Effector memory CD4-positive, alpha-beta T cell (primary cell): ENCODE results near the gene ARHGAP28.

ENCODE experiments used
- DNase-seq, 3 donors: peaks; one replicate each; pipeline ENCODE4 v3.0.0-alpha.2; 2020
- H3K27ac ChIP-seq: 2 replicates; pipeline ENCODE4 v1.7.0; 2013; ENCODE audit warnings: mild to moderate bottlenecking, low read length, moderate library complexity; ENCODE audit not compliant: insufficient read depth, poor library complexity, severe bottlenecking
- H3K27me3 ChIP-seq: replicated peaks from 2 replicates; pipeline ENCODE4 v1.7.0; 2013; ENCODE audit warnings: mild to moderate bottlenecking, low read length; ENCODE audit not compliant: insufficient read depth, control insufficient read depth, poor library complexity, severe bottlenecking
- H3K36me3 ChIP-seq: 2 replicates; pipeline ENCODE4 v1.7.0; 2013; ENCODE audit warnings: mild to moderate bottlenecking, low read length, moderate library complexity; ENCODE audit not compliant: control insufficient read depth, insufficient read depth
- H3K4me1 ChIP-seq: 2 replicates; pipeline ENCODE4 v1.7.0; 2013; ENCODE audit warnings: low read length, mild to moderate bottlenecking; ENCODE audit not compliant: control insufficient read depth, insufficient read depth, poor library complexity, severe bottlenecking
- H3K4me3 ChIP-seq: 2 replicates; pipeline ENCODE4 v1.7.0; 2013; ENCODE audit warnings: low read length, low read depth, mild to moderate bottlenecking; ENCODE audit not compliant: insufficient read depth, poor library complexity, severe bottlenecking
- H3K9me3 ChIP-seq: 2 replicates; pipeline ENCODE4 v1.7.0; 2013; ENCODE audit warnings: mild to moderate bottlenecking, low read length, moderate library complexity; ENCODE audit not compliant: control insufficient read depth

The ARHGAP28 gene

GRCh38 chr18:6876641-6877041 is 147.1 kb downstream of the ARHGAP28 start:
- H3K4me1 ChIP-seq, result no peaks in the 10 kb centered on the region
- no peak overlapping the region for H3K4me3 ChIP-seq
- no peaks in the 10 kb centered on the region for H3K9me3 ChIP-seq
- no peaks in the 10 kb centered on the region for H3K27me3 ChIP-seq
- H3K27ac ChIP-seq, result no peak overlapping the region
- DNase-seq, result no peak
- no peaks in the 10 kb centered on the region for H3K36me3 ChIP-seq

DNA sequence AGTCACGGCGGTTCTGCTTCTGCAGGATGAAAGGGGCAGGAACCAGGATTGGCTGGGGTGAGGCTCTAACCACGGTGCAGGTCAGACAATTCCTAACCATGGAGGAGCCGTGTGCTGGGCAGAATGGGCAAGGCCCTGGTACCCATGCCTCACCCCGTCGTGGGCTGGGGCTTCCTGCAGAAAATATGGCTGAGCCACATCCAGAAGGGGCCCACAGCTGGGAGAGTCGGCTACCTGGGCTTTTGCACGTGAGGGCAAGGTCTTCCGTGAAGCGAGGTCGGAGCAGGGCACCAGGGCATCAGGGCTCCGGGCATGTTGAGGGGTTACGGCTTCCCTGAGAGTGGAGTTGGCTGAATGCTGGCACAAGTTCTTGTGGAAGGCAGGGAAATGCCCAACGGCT is 147.8 kb downstream of the ARHGAP28 start:
- DNase-seq, result no peak
- no peaks in the 10 kb centered on the region for H3K36me3 ChIP-seq
- H3K4me3 ChIP-seq, result no peak overlapping the region
- no peaks in the 10 kb centered on the region for H3K9me3 ChIP-seq
- no peaks in the 10 kb centered on the region for H3K27me3 ChIP-seq
- H3K27ac ChIP-seq, result no peak overlapping the region
- no peaks in the 10 kb centered on the region for H3K4me1 ChIP-seq

DNA sequence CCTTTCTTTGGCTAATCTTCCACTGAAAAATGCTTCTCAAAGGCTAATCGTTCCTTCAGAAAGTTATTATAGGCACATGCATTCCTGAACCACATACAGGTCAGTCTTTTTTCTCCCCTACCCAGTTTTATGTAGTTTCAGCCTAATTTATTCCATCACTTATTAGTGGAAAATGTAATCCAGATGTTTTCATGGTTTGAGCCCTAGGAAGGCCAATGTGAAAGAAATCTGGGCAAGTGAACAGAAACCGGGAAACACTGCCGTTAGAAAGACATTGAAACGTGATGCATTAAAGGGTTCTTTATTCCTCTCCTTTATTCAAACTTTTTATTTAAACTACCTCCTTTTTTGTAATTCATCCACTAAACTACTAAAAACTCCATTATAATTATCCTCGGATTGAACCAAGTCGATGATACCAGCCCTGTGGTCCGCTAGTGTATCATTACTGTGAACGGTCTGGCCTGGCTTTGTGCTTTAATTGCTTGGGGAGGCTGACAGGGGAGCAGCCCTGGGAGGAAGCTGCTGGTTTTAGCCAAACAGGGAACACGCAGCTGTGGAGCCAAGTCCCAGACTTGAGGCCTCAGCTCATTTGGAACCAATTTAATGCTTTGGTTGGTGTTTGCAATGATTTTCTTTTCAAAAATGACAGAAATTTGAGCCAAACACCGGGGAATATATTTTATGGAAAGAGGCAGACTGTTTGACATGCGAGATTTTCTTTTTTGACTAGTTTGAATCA is 149.2 kb downstream of the ARHGAP28 start:
- no peak for DNase-seq
- no peaks in the 10 kb centered on the region for H3K27me3 ChIP-seq
- H3K27ac ChIP-seq, result no peak overlapping the region
- H3K36me3 ChIP-seq, result no peaks in the 10 kb centered on the region
- no peaks in the 10 kb centered on the region for H3K9me3 ChIP-seq
- H3K4me1 ChIP-seq, result no peaks in the 10 kb centered on the region
- H3K4me3 ChIP-seq, result no peak overlapping the region

GRCh38 chr18:6879508-6880195 is 150.1 kb downstream of the ARHGAP28 start:
- no peaks in the 10 kb centered on the region for H3K9me3 ChIP-seq
- H3K4me3 ChIP-seq, result no peak overlapping the region
- no peaks in the 10 kb centered on the region for H3K36me3 ChIP-seq
- H3K4me1 ChIP-seq, result no peaks in the 10 kb centered on the region
- H3K27me3 ChIP-seq, result no peaks in the 10 kb centered on the region
- H3K27ac ChIP-seq, result no peak overlapping the region
- no peak for DNase-seq

DNA sequence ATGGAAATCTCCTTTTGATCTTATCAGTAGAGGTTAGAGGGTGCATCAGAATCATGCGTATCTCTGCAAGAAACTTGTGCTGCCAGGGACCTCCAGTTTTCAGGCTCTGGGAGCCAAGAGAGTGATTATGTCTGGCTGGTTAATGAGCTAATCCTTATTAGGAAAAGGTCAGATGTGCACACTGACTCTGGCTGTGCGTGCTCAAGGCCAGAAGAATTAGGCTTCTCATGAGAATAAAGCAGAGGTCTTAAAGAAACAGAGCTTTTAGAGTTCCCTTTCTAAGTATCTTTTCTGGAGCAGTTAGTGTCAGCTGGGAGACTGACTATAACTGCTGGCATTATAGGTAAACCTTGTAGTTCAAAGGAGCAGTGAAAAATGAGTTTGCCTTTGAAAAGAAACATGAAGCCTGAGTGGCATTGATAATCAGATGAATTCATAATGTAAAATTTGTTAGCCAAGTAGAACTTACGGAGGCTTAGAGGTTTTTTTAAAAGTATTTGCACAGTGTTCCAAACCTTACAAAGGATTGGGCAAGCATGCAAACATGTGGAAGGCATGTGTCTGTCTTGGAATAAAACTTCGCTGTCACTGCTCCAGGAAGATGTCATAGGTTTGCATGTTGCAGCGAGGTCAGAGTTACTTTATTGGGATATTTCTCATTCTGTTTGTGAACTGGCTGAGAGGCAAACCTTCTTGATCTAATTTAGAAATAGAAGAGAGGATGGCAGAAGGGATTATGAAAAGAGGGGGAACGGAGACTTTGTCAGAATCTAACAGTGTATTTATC is 151.7 kb downstream of the ARHGAP28 start:
- Histone ChIP-seq H3K27me3 (no peaks in the 10 kb centered on the region), H3K27ac (no peak overlapping the region), H3K36me3 (no peaks in the 10 kb centered on the region), H3K9me3 (no peaks in the 10 kb centered on the region), H3K4me3 (no peak overlapping the region), H3K4me1 (no peaks in the 10 kb centered on the region)
- DNase-seq, result no peak

GRCh38 chr18:6882401-6882800 is 152.9 kb downstream of the ARHGAP28 start:
- Histone ChIP-seq H3K27ac (no peak overlapping the region), H3K4me3 (no peak overlapping the region)
- no peak for DNase-seq

DNA sequence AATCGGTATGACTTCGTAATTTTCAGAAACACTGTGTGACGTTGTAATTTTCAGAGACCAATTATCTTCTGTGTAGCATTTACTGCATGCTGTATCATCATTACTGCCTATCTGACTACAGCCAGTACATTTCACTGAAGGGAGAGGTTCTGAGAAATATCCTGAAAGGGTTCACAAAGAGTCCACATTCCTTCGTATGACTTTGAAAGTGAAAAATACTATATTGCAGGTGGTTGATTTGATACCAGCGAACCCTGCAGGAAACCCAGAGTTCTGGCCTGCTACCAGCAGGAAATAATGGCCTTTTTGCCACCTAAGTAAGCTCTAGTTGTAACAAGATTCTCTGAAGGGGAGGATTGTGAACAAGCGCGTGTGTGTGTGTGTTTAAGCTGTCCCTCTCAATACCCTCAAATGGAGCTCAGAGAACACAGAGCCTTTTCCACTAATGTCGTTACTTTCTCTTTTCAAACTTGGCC is 155.5 kb downstream of the ARHGAP28 start:
- no peak overlapping the region for H3K4me3 ChIP-seq
- no peaks in the 10 kb centered on the region for H3K36me3 ChIP-seq
- H3K4me1 ChIP-seq, result no peaks in the 10 kb centered on the region
- no peaks in the 10 kb centered on the region for H3K27me3 ChIP-seq
- no peak for DNase-seq
- H3K27ac ChIP-seq, result no peak overlapping the region
- no peaks in the 10 kb centered on the region for H3K9me3 ChIP-seq

More at GRCh38 chr18:6882401-6882800, 152.9 kb downstream of the ARHGAP28 start:
- Histone ChIP-seq H3K27me3 (no peaks in the 10 kb centered on the region), H3K9me3 (no peaks in the 10 kb centered on the region), H3K36me3 (no peaks in the 10 kb centered on the region), H3K4me1 (no peaks in the 10 kb centered on the region)

DNA sequence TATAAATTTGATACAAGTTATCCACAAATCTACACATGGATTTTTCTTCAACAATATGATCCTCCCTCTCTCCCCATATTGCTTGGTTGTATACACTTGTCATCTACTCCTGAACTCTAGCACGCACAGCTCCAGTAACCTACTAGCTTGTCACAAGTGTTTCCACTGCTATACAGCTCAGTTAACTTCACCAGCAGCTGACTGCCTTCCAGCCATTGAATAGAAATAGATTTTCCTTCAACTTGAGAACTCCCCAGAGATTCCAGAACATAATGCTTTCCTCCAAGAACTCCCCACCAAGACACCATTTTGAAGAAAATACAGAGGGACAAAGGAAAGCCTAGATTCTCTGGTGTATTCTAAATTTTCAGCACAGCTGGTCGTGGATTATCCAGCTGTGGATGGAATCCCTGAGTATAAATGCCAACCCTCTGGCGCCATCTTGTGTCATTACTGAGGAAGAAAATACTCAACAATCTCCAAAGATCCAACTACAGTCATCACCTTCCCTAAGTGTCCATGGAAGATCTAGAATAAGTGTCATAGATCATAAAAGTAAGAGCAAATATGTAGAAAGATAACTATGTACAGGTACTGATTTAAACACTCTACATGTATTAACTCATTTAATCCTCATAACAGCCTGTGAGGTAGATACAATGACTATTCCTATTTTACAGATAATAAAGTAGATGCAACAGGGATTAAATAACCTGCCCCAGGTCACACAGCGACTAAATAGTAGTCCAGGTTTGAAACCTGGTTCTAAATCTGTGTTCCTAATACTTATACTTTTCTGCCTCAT is 156.7 kb downstream of the ARHGAP28 start:
- DNase-seq, result no peak
- no peaks in the 10 kb centered on the region for H3K9me3 ChIP-seq

DNA sequence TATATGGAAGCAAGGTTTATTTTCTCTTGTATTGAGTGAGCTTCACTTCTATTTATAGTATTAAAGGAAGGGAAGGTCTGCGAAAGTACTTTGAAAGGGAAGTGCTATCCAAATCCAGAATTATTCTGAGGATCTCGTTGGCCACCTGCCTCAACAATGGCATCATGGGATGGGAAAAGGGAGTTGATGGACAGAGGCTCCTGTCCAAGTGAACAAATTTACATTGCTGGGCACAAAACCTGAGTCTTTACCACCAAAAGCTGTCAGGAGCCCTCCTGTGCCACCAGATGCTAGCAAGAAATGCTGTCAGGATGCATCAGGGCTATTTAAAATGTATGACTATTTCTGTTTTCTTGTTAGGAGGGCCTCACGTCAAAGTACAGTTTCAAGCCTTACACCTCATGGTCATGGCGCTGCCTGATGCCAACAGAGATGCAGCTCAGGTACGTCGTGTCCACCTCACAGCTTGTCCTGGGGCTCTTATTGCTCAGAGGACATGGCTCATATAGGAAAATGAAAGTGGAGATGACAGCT is 157.3 kb downstream of the ARHGAP28 start:
- no peak overlapping the region for H3K4me3 ChIP-seq
- H3K9me3 ChIP-seq, result no peaks in the 10 kb centered on the region
- no peaks in the 10 kb centered on the region for H3K4me1 ChIP-seq
- no peak for DNase-seq
- no peaks in the 10 kb centered on the region for H3K27me3 ChIP-seq
- no peaks in the 10 kb centered on the region for H3K36me3 ChIP-seq
- H3K27ac ChIP-seq, result no peak overlapping the region

More for the DNA sequence above, 156.7 kb downstream of the ARHGAP28 start:
- H3K4me3 ChIP-seq, result no peak overlapping the region
- no peaks in the 10 kb centered on the region for H3K27me3 ChIP-seq
- H3K4me1 ChIP-seq, result no peaks in the 10 kb centered on the region
- H3K36me3 ChIP-seq, result no peaks in the 10 kb centered on the region
- no peak overlapping the region for H3K27ac ChIP-seq
